ENCODE measurements around the gene ACKR3.

DNA sequence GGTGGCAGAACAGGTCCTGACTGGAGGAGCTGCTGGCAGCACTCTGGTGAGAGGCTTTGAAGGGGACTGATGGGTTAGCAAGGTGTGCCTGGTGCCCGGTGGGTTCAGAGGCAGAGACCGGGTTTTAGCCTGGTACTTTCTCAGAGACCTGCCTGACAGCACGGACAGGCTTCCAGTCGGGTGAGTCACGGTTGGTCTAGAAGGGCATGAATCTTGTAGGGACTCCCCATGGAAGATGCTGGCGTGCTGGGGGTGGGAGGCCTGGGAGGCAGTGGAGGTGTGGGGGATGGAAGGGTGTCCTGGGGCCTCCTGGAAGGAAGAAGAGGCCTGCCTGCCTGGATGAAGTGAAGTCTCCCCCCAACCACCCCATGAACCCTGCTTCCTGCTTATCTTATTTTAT, 52.6 kb downstream of the ACKR3 start:
- no peak for TF ChIP-seq GATA2 (IDR thresholded peaks at IDR 0.05; ENCODE audit: low read depth, low read length)
- TF ChIP-seq GATA3 (IDR thresholded peaks at IDR 0.05; ENCODE audit: low read depth, low read length): no peak
